K562 (cell line): ENCODE results near the gene NOX5. TPM values are rescaled to one million over a fixed set of nuclear protein-coding genes. Genes with fewer than 3 reads are reported as not detected.
A peak's percentile ranks its signal among the peaks of the same experiment; 100 is the strongest.

ENCODE experiments used
- ATAC-seq: fragments of 200-7000 bp; cut with Tn5 transposase; 3 replicates; pipeline ENCODE4 v1.9.1; 2020; ENCODE audit warnings: moderate library complexity
- BruUV-seq: library from RNA; stranded (reverse); fragments of 400-500 nt; replicated peaks from 2 replicates; lab custom pipeline; 2021; lab: Mats Ljungman, UMichigan
- CTCF ChIA-PET: fragments of 300-600 bp; formaldehyde crosslinking; extraction: SDS; loops from one replicate; lab custom pipeline; 2021; ENCODE audit warnings: low intra/inter-chr PET ratio; lab: Yijun Ruan, JAX
- POLR2A ChIA-PET: fragments of 300-600, 350-650 bp; sonication (Branson Sonifier 250); formaldehyde crosslinking; extraction: SDS; loops from one replicate; lab custom pipeline; 2021; ENCODE audit warnings: antibody characterized with exemption, inconsistent platforms; lab: Yijun Ruan, JAX
- DNase-seq, 4 experiments: peaks; one replicate each; pipeline versions ENCODE4 v3.0.0 to v3.0.0-alpha.2; 2011 to 2018; ENCODE audit warnings: low spot score in 3 of 4, mixed read lengths in 3 of 4; ENCODE audit errors: extremely low read depth in 1 of 4
- FAIRE-seq: peaks from 2 replicates; lab custom pipeline; 2011; peaks lifted over from hg19 to GRCh38; lab: Jason Lieb, UNC
- H2AFZ ChIP-seq: 2 replicates; pipeline ENCODE4 v1.6.0; 2011; ENCODE audit warnings: low read depth, low read length, control low read depth, inconsistent platforms
- H3K27ac ChIP-seq: fragments of 200-600 bp; 3 replicates; pipeline ENCODE4 v1.8.0; 2011; ENCODE audit warnings: low read depth, mild to moderate bottlenecking, control low read depth, inconsistent platforms, low read length, moderate library complexity, mixed read lengths; ENCODE audit errors: extremely low read depth
- H3K27me3 ChIP-seq, 2 experiments: fragments of 300-600 bp in 1 of 2; 2 replicates in 1 of 2; 3 replicates in 1 of 2; pipeline versions ENCODE4 v1.6.0 to v1.8.0; 2011; ENCODE audit warnings: inconsistent platforms in 2 of 2, low read length in 2 of 2, mild to moderate bottlenecking in 1 of 2, mixed read lengths in 1 of 2, moderate library complexity in 1 of 2; ENCODE audit not compliant: control insufficient read depth in 2 of 2, insufficient read depth in 2 of 2
- H3K36me3 ChIP-seq: fragments of 300-600 bp; 3 replicates; pipeline ENCODE4 v1.8.0; 2011; ENCODE audit warnings: mild to moderate bottlenecking, low read length, inconsistent platforms; ENCODE audit not compliant: control insufficient read depth, insufficient read depth
- H3K4me1 ChIP-seq, 2 experiments: fragments of 200-600 bp in 1 of 2; replicated peaks in 1 of 2; 2 replicates in 1 of 2; 3 replicates in 1 of 2; pipeline versions ENCODE4 v1.5.1 to v1.8.0; 2011; ENCODE audit warnings: inconsistent platforms in 2 of 2, low read length in 2 of 2, mild to moderate bottlenecking in 1 of 2, mixed read lengths in 1 of 2, moderate library complexity in 1 of 2; ENCODE audit not compliant: control insufficient read depth in 2 of 2, insufficient read depth in 2 of 2
- H3K4me2 ChIP-seq: 2 replicates; pipeline ENCODE4 v1.6.1; 2011; ENCODE audit warnings: low read length, control low read depth, inconsistent platforms, mixed read lengths; ENCODE audit not compliant: insufficient read depth
- H3K4me3 ChIP-seq: fragments of 200-600 bp; sonication (generic), shearing (Covaris generic); 2 replicates; pipeline ENCODE4 v1.5.1; 2016; ENCODE audit warnings: control low read depth, inconsistent platforms
- H3K79me2 ChIP-seq: fragments of 200-600 bp; 3 replicates; pipeline ENCODE4 v1.8.0; 2011; ENCODE audit warnings: low read length, inconsistent platforms; ENCODE audit not compliant: control insufficient read depth, insufficient read depth
- H3K9ac ChIP-seq, 2 experiments: 2 replicates each; pipeline versions ENCODE4 v1.6.0 to v1.6.1; 2011; ENCODE audit warnings: low read depth in 2 of 2, low read length in 2 of 2, control low read depth in 1 of 2, inconsistent platforms in 1 of 2, mild to moderate bottlenecking in 1 of 2, mixed read lengths in 1 of 2; ENCODE audit not compliant: insufficient read depth in 1 of 2
- H3K9me1 ChIP-seq: one replicate; pipeline ENCODE4 v1.6.0; 2011; ENCODE audit warnings: inconsistent platforms, mild to moderate bottlenecking, low read length, moderate library complexity; ENCODE audit not compliant: control insufficient read depth, insufficient read depth
- H3K9me3 ChIP-seq: replicated peaks from 2 replicates; pipeline ENCODE4 v1.5.1; 2011; ENCODE audit warnings: low read depth, low read length, inconsistent platforms; ENCODE audit not compliant: control insufficient read depth, insufficient read depth
- H4K20me1 ChIP-seq: replicated peaks from 2 replicates; pipeline ENCODE4 v1.6.1; 2011; ENCODE audit warnings: low read length, inconsistent platforms, mixed read lengths; ENCODE audit not compliant: control insufficient read depth, insufficient read depth
- MBD2 ChIP-seq: sonication (generic); IDR thresholded peaks from 2 replicates; pipeline ENCODE4 v1.6.1; 2016; ENCODE audit warnings: low read depth, borderline replicate concordance
- WGBS: fragments of 100-300 bp; shearing (Covaris generic); methylation state at CpG from one replicate; pipeline ENCODE4 v1.1.6; 2016; ENCODE audit warnings: low coverage, mixed read lengths; ENCODE audit not compliant: insufficient coverage; ENCODE audit errors: missing lambda C conversion rate; 5-methylcytosine and 5-hydroxymethylcytosine counted together
- in situ Hi-C: fragments of 300-500 bp; cut with MboI; formaldehyde crosslinking; loops from 4 replicates; pipeline ENCODE4 v1.15.0; 2018; ENCODE audit warnings: inconsistent platforms, mixed read lengths
- intact Hi-C: fragments of 100-400 bp; cut with micrococcal nuclease; formaldehyde crosslinking; loops from 2 replicates; pipeline ENCODE4 v1.14.2; 2022
- polyA plus RNA-seq, 8 experiments: library from polyadenylated mRNA; depleted of rRNA in 4 of 8; stranded (reverse) in 5 of 8; unstranded in 3 of 8; fragments of >200 nt; fragmentation: Nextera tagmentation in 2 of 8; fragmentation: Illumina TruSeq in 1 of 8; extraction: Ambion mirVana in 2 of 8; extraction: Trizol in 1 of 8; gene quantifications; 2 replicates each; pipeline versions ENCODE4 v1.2.1 to v1.2.3, GENCODE V29; 2011 to 2014; ENCODE audit warnings: inconsistent platforms in 1 of 8, missing spikeins in 1 of 8
- total RNA-seq, 7 experiments: library from RNA; depleted of rRNA in 6 of 7; stranded (reverse); fragments of >200 nt in 6 of 7; fragmentation: Illumina TruSeq in 2 of 7; extraction: Trizol in 2 of 7; gene quantifications; 2 replicates each; pipeline versions ENCODE4 v1.2.1 to v1.2.3, GENCODE V29; 2011 to 2021; ENCODE audit warnings: low replicate concordance in 1 of 7
- TF ChIP-seq, protein P1 (sequence below): IDR thresholded peaks from 2 replicates; pipeline ENCODE4 v1.6.1; 2016; ENCODE audit warnings: missing genetic modification characterization, missing compliant biosample characterization

The NOX5 gene
- total and polyA plus RNA-seq, 9 of the 15 experiments (the other 6 are each of a cell fraction or from before 2014, with no cell fraction given), result 0.01 TPM; not detected in 8

- WGBS, result 14% methylated on average over 6 of the region's 8 CpGs
- no TSS peak for BruUV-seq
- Histone ChIP-seq H3K79me2 (no peaks in the 10 kb centered on the region), H2AFZ (no peak overlapping the region), H3K9ac (no peak overlapping the region), H3K4me2 (no peak overlapping the region), H3K9me3 (no peaks in the 10 kb centered on the region), H3K4me1 (peaks cover 0 to 16% of the 10 kb centered on the region in 2 experiments; a peak in 2 of 5 replicates), H3K27ac (no peak overlapping the region), H4K20me1 (no peaks in the 10 kb centered on the region), H3K9me1 (no peaks in the 10 kb centered on the region)
- DNase-seq, result no peak
- in situ Hi-C loops, result no loop called here
- no peak for ATAC-seq
- no peak for FAIRE-seq
- CTCF ChIA-PET, result no interaction called here
- TF ChIP-seq, protein P1, sequence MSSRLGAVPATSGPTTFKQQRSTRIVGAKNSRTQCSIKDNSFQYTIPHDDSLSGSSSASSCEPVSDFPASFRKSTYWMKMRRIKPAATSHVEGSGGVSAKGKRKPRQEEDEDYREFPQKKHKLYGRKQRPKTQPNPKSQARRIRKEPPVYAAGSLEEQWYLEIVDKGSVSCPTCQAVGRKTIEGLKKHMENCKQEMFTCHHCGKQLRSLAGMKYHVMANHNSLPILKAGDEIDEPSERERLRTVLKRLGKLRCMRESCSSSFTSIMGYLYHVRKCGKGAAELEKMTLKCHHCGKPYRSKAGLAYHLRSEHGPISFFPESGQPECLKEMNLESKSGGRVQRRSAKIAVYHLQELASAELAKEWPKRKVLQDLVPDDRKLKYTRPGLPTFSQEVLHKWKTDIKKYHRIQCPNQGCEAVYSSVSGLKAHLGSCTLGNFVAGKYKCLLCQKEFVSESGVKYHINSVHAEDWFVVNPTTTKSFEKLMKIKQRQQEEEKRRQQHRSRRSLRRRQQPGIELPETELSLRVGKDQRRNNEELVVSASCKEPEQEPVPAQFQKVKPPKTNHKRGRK (tag), result peak; percentile 86
- no peak for TF ChIP-seq MBD2
- TF ChIP-seq, all 486 proteins: peak for 1
- Histone ChIP-seq H3K4me3 (no peak overlapping the region), H3K36me3 (no peaks in the 10 kb centered on the region), H3K27me3 (peaks cover 3 to 7% of the 10 kb centered on the region in 2 experiments; a peak in 2 of 5 replicates)
- POLR2A ChIA-PET, result interaction anchor here (0.6 to 1.3 kb wide), 2 partner anchors 8 to 27 kb away, joined by 3 to 6 read pairs; no protein-coding TSS in a partner anchor
- intact Hi-C loops, result no loop called here
These were observed 79.8 kb downstream of the NOX5 start for GRCh38 chr15:69094124-69094921.
